Measurements from ENCODE around the gene ATAT1.
"Not testable (repeated sequence)": the region's sequence is repeated elsewhere in the genome, so short reads cannot be mapped to it uniquely, and the experiment has no call there.

Gene ATAT1

DNA sequence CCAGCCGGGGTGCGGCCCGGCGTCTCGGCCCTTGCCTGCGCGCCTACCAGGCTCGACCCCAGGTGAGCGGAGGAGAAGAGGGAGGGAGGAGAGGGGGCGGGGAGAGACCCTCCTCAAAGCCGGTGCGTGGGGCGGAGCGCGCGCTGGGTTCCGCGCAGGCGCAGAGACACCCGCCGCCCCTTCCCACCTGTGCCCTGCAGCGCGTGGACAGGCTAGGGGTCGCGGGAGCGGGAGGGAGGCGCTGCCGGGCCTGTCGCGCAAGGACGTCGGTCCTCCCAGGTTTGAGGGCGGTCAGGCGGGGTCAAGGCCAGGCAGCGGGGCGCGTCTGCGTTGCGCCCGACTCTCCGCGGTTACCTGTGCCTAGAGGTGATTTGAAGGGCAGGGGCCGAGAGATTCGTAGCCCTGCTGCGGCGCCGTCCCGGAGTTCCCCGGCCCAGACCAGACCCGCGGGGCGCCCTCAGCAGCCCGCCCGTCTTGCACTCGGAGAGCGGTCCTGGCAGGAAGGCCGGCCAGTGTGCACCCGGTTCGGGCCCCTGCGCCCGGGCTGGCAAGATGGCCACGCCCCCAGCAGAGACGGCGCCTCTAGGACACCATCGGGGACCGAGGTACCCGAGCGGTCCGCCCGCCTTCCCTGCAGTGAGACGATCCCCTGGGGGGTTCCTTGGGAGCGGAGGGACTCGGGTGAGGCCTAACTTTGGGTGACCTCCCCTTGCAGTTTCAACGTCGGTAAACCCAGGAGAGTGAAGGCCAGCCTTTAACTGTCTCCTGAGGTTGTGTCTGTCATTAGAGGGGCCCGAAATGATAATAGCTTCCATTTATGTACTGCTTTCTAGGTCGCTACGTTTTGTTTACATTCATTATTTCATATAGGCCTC is 20.8 kb downstream of the ATAT1 start:
- DNase-seq (ENCODE audit: low read depth, low spot score), result peak; percentile 82

DNA sequence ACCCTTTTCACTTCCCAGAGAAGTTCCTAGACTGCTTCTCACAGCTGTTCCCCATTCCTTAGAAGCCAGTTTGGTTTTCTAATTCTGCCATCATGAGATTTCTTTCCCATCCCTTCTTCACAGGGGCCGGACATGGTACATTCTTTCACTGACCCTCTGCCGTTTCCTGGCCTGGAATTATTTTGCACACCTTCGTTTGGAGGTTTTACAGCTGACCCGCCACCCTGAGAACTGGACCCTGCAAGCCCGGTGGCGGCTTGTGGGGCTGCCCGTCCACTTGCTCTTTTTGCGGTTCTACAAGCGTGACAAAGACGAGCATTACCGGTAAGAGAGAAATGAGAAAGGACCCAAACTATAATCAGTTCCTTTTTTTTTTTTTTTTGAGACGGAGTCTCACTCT is 24.5 kb downstream of the ATAT1 start:
- DNase-seq (ENCODE audit: low read depth, low spot score), result no peak

DNA sequence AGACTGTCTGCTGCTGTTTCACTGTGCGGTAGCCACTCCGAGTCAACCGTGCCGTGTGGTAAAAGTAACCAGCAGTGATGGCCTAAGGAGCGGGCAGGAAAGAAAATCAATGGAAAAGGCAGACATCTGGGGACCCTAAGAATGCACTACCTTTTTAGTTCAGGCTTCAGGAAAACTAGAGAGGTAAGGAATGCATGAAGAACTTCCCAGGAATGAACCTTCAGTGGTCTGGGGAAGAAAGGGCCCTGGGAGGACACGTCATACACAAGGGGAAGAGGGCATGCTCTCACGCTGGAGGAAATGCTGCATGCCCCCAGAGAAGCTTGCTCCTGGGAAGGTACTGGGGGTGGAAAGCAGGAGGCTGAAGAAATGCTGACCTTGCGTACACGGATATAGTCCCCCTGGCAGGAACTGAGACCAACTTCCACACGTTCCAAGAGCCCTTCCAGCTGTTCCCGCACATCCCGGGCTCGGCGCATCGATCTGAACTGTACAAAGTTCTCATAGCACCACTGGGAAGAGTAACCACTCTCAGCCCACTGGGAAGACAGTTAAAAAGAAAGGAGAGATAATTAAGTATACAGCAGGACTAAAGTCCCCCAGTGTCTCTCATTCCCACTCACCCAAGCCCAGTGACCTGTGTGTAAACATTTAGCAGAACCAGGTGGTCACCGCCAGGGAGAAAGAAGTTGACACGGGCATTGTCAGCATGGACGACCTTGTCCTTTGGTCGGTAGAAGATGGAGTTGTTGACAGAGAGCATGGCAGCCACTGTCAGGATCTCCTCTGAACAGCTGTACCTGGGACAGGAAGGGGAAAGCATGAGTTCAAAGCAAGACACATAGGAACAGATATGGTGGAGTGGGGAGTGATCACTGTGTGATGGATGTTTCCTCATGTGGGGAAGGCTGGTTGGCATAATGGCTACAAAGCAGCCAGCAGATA is 28.4 kb downstream of the ATAT1 start:
- DNase-seq (ENCODE audit: low read depth, low spot score), result no peak

DNA sequence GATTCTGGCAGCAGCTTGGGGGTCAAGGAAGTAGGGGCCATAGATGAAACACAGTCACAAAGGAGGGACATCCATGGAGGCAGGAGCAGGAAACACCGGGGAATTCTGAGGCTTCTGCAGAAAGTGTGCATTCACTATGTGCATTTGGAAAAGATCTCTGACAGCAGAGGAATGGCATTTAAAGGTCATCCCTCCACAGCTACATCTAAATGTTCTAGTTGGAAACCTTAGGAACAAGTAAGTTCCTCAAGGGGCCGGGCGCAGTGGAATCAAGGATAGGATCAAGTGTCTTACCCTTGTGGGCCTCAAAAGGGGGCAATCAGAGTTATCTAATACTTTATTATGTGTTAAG is 29.0 kb downstream of the ATAT1 start:
- DNase-seq (ENCODE audit: low read depth, low spot score), result no peak

DNA sequence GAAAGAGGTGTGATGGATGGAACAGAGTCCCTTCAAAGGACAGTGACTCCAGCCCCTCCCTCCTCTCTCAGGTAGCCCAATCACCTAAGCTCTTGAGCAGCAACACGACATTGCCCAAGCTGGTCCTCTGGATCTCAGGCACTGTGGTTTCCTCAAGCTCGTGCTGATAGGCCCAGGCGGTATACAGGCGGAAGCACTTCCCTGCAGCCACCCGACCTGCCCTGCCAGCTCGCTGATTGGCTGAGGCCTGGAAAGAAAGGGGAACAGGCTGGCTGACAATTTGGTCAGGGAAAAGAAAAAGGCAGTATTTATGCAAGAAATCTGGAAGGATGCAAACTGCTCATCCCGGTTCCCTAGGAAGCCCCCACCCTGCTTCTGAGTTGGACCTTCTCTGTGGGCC is 29.8 kb downstream of the ATAT1 start:
- no peak for DNase-seq (ENCODE audit: low read depth, low spot score)

DNA sequence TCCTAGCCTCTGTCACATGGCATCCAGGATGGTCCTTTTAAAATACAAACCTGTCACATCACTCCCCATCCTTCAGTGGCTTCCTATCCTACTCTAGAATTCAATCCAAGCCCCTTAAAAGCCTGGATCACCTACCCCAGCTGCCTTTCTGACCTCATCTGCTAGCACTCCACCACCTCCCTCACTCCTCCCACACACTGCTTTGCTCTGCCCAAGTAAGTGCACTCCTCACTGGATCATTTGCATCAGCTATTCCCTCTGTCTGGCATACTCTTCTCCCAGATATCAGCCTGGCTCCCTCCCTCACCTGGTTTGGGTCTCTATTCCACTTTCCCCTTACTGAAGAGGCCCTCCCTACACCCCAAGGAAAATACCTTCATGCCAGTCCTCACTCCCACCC is 30.8 kb downstream of the ATAT1 start:
- DNase-seq (ENCODE audit: low read depth, low spot score), result no peak

DNA sequence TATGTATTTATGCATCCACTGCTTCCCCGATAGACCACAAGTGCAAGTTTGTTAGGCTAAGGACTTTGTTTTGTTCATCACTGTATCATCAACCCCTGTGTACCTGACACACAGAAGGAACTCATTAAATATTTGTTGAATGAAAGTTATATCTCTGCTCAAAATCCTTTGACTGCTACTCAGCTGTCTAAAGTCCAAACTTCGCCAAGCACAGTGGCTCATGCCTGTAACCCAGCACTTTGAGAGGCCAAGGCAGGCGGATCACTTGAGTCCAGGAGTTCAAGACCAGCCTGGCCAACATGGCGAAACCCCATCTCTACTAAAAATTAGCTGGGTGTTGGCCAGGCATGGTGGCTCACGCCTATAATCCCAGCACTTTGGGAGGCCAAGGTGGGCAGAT is 31.2 kb downstream of the ATAT1 start:
- DNase-seq (ENCODE audit: low read depth, low spot score), result not testable (repeated sequence)

DNA sequence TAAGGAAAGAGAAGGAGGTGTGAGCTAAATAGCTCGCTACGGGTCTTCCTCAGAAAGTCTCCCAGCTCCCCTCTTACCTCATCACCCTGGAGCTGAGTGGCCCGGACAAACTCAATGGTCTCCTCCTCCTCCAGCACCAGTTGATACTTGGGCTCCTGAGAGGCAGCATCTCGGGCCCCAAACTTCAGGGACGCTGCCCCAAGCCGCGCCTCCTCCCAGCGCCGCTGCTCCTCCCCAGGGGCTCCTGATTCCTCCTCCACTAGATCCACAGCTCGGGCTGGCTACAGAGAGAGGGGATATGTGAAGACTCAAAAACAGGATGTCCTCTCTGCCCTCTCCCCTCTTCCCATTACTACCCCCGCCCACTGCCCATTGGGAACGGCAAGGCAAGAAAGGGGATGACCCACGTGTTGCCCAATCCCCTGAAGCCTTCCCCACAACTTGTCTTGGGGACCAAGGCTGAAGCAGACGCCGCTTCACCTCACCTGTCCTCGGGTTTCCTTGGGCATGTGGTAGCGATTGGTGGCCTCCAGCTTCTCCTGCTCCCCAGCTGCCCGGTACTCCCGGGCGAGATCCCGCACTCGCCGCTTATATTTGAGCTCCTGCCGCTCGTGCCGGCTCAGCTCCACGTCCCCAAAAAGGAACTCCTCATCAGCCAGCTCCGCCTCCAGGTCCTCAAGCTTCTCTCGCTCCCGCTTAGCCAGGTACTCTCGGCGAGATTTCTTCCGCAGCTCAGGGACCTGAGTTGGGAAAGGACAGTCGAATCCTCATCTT is 38.5 kb downstream of the ATAT1 start:
- DNase-seq (ENCODE audit: low read depth, low spot score), result no peak

DNA sequence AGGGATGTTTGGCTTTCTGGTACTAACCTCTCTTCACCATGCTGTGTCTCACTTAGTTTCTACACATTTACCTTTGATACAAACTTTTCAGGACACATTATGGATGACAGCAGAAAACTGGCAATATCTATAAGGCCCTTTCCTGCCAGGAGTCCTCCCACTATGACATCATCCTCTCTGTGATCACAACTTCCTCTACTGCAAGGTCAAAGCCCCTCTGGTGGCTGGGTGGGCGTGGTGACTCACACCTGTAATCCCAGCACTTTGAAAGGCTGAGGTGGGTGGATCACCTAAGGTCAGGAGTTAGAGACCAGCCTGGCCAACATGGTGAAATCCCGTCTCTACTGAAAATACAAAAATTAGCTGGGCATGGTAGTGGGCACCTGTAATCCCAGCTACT is 39.6 kb downstream of the ATAT1 start:
- not testable (repeated sequence) for DNase-seq (ENCODE audit: low read depth, low spot score)

DNA sequence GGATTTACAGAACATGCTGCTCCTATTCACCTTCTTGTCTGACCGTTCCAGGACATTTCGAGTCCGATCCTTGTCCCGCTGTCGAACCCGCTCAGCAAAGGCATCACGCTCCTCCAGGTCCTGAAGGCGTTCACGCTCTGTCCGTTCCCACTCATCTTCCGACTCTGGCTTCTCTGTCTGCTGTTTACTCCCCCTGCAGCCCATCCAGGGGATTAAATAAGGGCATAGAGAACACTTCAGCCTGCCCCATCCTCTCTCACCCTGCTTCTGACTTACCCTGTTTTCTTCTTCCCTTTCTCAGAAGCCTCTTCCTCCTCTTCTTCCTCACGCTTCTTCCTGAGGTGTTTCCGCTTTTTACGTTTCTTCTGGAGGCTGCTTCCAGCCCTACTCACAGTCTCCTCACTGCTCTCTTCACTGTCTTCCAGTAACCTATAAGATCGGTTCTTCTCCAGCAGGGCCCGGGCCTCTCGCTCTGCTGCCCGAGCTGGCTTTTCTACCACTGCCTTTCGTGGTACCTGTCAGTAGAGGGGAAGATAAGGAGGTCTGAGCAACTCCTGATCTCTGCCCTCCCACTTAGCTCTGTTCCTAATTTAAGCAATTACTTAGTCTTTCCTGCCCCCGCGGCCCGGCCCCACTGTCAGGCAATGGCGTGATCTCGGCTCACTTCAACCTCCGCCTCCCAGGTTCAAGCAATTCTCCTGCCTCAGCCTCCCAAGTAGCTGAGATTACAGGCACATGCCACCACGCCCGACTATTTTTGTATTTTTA is 44.3 kb downstream of the ATAT1 start:
- DNase-seq (ENCODE audit: low read depth, low spot score), result no peak

DNA sequence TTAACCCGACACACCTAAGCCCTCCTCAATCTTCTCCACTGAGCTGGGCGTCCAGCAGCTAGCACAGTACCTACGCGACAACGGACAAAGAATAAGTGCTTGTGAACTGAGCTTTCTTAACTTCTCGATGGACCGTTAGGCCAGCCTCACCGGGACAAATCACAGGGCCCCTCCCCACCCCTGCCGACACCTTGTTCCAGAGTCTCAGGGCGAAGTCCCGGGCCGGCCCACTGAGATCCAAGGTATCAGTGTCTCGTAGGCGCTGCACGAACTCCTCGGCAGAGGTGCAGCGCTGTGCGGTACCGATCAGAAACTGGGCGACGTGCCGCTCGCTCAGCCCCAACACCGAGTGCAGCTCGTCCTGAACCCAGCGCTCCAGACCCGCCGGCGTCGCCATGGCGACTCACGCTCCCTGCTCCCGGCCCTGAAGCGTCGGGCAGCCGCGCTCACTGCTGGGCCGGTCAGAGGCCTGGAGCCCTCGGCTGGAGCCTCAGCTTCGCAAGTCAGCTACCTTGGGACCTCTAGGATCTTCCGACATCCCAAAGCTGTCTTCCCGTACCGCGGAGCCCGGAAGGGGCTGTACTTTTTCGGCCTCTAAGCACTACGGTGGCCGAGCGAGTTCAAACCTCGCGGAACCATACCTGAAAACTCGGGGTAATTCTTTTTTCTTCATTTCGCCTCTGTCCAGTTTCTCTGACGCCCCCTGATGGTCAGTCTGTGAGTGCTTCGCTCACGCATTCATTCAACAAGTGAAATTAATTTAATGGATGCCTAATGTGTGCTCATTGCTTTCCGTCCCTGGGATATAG is 46.0 kb downstream of the ATAT1 start, which contains the start of gene DHX16:
TSS of gene DHX16 (minus strand) at position 562 of the 809 bp plus-strand sequence. CDS start at position 397, 165 bp downstream.
- peak; percentile 99 for DNase-seq (ENCODE audit: low read depth, low spot score)

DNA sequence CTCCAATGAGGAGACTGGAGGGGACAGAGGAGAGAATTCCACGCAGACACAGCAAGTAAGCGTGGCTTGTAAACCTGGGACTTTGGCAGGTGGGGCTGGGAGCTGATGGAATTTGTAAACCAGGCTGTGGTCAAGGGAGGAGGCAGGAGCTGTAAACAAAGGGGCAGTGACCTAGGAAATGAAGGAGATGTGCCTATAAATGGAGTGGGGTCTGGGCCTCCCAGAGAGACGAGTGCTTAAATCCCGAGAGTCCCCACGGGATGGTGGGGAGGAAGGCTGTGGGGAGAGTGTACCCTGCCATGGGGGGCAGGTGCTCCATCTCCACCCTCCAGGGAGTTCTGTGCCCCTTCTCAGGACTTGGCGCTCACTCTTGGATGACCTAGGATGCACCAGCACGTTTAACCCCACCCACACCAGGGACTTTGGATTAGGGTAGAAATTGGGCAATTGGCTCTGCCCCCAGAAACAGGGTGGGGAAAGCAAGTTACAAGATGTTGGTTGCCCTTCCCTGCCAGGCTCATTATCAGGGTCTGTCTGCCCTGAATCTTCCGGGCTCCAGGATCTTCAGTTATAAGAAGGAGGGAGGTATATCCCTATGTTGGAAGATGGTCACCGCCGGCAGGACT is 50.1 kb downstream of the ATAT1 start:
- no peak for DNase-seq (ENCODE audit: low read depth, low spot score)

DNA sequence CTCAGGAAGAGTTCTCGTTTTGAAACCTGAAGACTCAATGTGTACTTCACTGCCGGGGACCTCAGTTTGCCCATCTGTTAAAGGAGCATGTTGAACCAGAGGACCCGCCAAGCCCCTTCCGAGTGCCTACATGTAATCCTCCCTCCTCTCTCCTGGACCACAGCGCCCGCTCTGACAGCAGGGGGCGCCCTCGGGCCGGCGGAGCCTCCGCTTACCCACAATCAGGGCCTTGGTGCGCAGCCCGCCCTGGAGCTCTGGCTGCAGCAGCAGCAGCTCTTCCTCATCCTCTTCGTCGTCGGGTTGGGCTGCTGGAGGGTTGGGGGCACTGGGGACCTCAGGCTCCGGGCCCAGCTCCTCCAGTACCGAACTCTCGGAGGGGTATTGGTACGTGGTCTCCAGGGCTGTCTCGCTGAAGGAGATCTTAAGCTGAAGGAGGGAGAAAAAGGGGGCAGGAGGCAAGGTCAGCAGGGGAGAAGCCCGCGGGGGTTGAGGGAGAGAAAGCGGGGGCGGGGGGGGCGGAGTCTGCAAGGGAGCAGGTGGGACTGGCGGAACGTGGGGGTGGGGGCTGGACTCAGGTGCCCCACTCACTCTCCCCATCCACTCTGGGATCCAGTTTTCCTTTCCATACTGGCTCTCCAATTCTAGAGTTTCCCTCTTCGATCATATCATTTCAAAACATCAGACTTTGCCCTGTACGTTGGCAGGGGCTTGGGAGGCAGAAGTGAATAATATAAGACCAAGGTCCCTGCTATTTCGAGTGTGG is 52.5 kb downstream of the ATAT1 start:
- peak; percentile 94 for DNase-seq (ENCODE audit: low read depth, low spot score)

DNA sequence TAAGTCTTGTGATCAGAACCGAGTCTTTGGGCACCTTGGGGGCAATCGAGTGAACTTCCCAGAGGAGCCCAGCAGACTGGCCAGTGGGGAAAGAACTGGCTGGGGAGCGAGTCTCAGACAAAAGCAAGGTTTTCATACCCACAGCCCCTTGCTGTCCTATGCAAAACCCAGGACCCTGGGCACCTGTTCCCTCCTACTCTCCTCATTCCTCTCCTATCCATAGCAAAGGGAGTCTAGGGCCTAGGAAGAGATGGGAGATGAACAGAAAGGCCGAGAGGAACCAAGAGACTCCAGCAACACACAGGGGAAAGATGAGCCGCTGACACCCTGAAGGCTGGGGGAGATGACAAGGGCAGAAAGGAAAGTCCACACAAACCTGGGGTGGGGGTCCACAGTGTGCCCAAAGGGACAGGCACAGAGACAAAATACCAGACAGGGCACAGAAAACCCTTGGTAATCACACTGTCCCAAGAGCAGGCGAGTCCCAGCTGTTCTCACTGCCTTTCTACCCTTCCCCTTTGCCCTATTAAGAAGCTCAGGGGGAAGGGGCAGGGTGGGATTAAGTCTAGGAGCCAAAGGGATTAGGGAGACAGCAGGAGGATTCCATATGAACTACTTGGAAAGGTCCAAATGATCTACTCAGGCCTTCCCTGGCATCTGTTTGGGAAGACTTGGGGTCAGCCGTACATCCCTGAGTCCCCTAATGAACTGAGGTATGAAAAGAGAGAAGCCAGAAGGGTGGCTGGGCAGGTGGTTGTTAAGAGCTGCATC is 53.3 kb downstream of the ATAT1 start:
- no peak for DNase-seq (ENCODE audit: low read depth, low spot score)

DNA sequence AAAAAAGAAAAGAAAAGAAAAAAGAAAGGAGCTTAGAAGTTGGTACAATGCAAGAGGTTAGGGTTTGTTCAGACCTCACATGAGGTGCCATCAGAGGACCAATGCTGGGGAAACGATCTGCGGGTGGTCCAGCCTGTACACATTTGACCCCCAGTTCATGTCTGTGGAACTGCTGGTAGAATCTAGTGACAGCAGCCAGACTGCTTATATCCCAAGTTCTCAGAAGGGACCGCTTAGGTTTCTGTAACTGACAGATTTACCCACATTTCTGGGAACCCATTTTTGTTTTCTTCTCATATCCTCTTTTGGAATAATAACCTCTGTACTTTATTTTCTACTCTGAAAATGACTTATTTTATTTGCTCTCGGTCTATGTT is 55.1 kb downstream of the ATAT1 start:
- no peak for DNase-seq (ENCODE audit: low read depth, low spot score)

DNA sequence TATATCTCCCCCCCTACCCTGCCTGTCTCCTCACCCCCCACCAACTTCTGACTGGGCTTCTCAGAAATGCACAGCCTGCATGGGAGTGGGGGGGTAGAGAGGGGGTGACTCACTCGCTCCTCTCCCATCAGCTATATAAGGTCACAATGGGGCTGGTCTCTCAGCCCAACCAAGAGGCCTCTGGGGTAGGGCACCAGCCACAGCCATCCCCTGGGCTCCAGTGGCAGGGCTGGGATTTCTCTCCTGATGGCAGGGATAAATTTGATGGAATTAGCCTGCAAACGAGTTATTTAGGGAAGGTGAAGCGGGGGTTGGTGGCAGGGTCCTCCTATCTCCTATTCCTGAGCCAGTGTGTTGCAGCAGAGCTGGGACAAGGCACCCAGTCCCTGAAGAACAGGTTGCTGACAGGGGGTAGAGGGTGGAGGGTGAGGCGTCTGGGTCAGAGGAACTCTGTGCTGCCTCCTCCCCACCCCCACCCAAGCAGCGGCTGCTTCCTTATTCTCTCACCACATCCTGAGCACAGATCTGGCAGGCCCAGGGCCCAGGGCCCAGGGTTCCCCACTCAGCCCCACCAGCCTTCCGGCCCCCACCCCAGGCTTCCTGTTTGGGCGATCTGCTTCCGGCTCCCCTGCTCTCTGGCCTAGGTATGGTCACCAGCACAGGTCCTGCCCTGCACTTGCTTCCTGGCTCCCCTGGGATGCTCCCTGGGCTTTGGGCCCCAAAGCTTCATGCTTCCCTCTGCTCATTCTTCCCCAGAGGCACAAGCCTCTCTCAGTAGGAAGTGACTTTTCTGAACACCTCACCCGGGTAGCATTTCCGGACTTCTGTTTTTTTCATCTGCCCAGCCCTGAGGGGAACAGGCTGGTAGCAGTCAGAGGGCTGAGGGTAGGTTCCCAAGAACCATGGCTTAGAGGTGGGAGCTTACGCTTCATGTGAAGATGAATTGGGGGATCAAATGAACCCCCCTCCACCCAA is 55.8 kb downstream of the ATAT1 start:
- DNase-seq (ENCODE audit: low read depth, low spot score), result peak; percentile 96

Data from astrocyte of the hippocampus (primary cell).